ENCODE data around the gene SLC8A1. TPM values are rescaled to one million over a fixed set of nuclear protein-coding genes. Genes with fewer than 3 reads are reported as not detected.

SLC8A1 gene
- total RNA-seq, 1 experiment from 2014 or later = 1.6 TPM

- no peak for TF ChIP-seq CTCF (IDR thresholded peaks at IDR 0.05; ENCODE audit: unreplicated experiment)
- H3K4me3 Mint-ChIP-seq (ENCODE audit: unreplicated experiment) = no peak overlapping the region
- peaks cover 19% of the 10 kb centered on the region for H3K4me1 Mint-ChIP-seq (ENCODE audit: insufficient read depth, unreplicated experiment)
- H3K27ac Mint-ChIP-seq (ENCODE audit: low read depth, unreplicated experiment) = no peak overlapping the region
- peaks cover 5% of the 10 kb centered on the region for H3K9me3 Mint-ChIP-seq (ENCODE audit: unreplicated experiment)
- no peaks in the 10 kb centered on the region for H3K27me3 Mint-ChIP-seq (ENCODE audit: insufficient read depth, unreplicated experiment)
- DNase-seq (ENCODE audit: unreplicated experiment) = no peak
- no TSS peak for BruUV-seq (replicated peaks)
- intact Hi-C loops (cut with micrococcal nuclease) = loop anchor here (5.0 kb wide), 1 partner anchor 243 kb away; no protein-coding TSS in a partner anchor
- ChIA-PET CTCF (no interaction called here), POLR2A (no interaction called here)
- no peaks in the 10 kb centered on the region for H3K36me3 Mint-ChIP-seq (ENCODE audit: insufficient read depth, unreplicated experiment)
Measured at GRCh38 chr2:40485318-40485717, 33.4 kb upstream of the SLC8A1 start.

GRCh38 chr2:40483549-40484243 lies 31.8 kb upstream of the SLC8A1 start:
- Mint-ChIP-seq H3K4me3 (ENCODE audit: unreplicated experiment) (no peak overlapping the region), H3K9me3 (ENCODE audit: unreplicated experiment) (peaks cover 5% of the 10 kb centered on the region), H3K27ac (ENCODE audit: low read depth, unreplicated experiment) (no peak overlapping the region), H3K36me3 (ENCODE audit: insufficient read depth, unreplicated experiment) (no peaks in the 10 kb centered on the region), H3K4me1 (ENCODE audit: insufficient read depth, unreplicated experiment) (peaks cover 5% of the 10 kb centered on the region), H3K27me3 (ENCODE audit: insufficient read depth, unreplicated experiment) (no peaks in the 10 kb centered on the region)
- ChIA-PET CTCF (interaction anchor here (0.6 kb wide), 1 partner anchor 50 kb away, joined by 3 read pairs; no protein-coding TSS in a partner anchor), POLR2A (no interaction called here)
- no TSS peak for BruUV-seq (replicated peaks)
- TF ChIP-seq CTCF (IDR thresholded peaks at IDR 0.05; ENCODE audit: unreplicated experiment) = no peak
- no peak for DNase-seq (ENCODE audit: unreplicated experiment)
- intact Hi-C loops (cut with micrococcal nuclease) = no loop called here

- no peaks in the 10 kb centered on the region for H3K27me3 Mint-ChIP-seq (ENCODE audit: insufficient read depth, unreplicated experiment)
- BruUV-seq (replicated peaks) = no TSS peak
- no peak overlapping the region for H3K4me3 Mint-ChIP-seq (ENCODE audit: unreplicated experiment)
- intact Hi-C loops (cut with micrococcal nuclease) = no loop called here
- no peak for DNase-seq (ENCODE audit: unreplicated experiment)
- no peak for TF ChIP-seq CTCF (IDR thresholded peaks at IDR 0.05; ENCODE audit: unreplicated experiment)
- H3K36me3 Mint-ChIP-seq (ENCODE audit: insufficient read depth, unreplicated experiment) = no peaks in the 10 kb centered on the region
- H3K4me1 Mint-ChIP-seq (ENCODE audit: insufficient read depth, unreplicated experiment) = no peaks in the 10 kb centered on the region
- CTCF ChIA-PET = interaction anchor here (0.5 to 1.4 kb wide), 3 partner anchors 275 to 1374 kb away, joined by 3 to 4 read pairs (median 3); no protein-coding TSS in a partner anchor
- POLR2A ChIA-PET = no interaction called here
- no peak overlapping the region for H3K27ac Mint-ChIP-seq (ENCODE audit: low read depth, unreplicated experiment)
- H3K9me3 Mint-ChIP-seq (ENCODE audit: unreplicated experiment) = peaks cover 5% of the 10 kb centered on the region
Measured at GRCh38 chr2:40480596-40480995, 28.7 kb upstream of the SLC8A1 start.

- ChIA-PET CTCF (interaction anchor here (0.6 to 2.8 kb wide), 3 partner anchors 8 to 280 kb away, joined by 3 to 14 read pairs (median 4); no protein-coding TSS in a partner anchor), POLR2A (no interaction called here)
- no peak overlapping the region for H3K27ac Mint-ChIP-seq (ENCODE audit: low read depth, unreplicated experiment)
- H3K4me1 Mint-ChIP-seq (ENCODE audit: insufficient read depth, unreplicated experiment) = no peaks in the 10 kb centered on the region
- no peaks in the 10 kb centered on the region for H3K36me3 Mint-ChIP-seq (ENCODE audit: insufficient read depth, unreplicated experiment)
- DNase-seq (ENCODE audit: unreplicated experiment) = no peak
- TF ChIP-seq CTCF (IDR thresholded peaks at IDR 0.05; ENCODE audit: unreplicated experiment) = no peak
- no peaks in the 10 kb centered on the region for H3K27me3 Mint-ChIP-seq (ENCODE audit: insufficient read depth, unreplicated experiment)
- H3K9me3 Mint-ChIP-seq (ENCODE audit: unreplicated experiment) = peaks cover 5% of the 10 kb centered on the region
- intact Hi-C loops (cut with micrococcal nuclease) = no loop called here
- no peak overlapping the region for H3K4me3 Mint-ChIP-seq (ENCODE audit: unreplicated experiment)
- no TSS peak for BruUV-seq (replicated peaks)
Measured at GRCh38 chr2:40480073-40480472, 28.2 kb upstream of the SLC8A1 start.
